ENCODE results near the gene HCRT.
A peak's percentile ranks its signal among the peaks of the same experiment; 100 is the strongest.
"Not testable (repeated sequence)": the region's sequence is repeated elsewhere in the genome, so short reads cannot be mapped to it uniquely, and the experiment has no call there.

HCRT gene

GRCh38 chr17:42184713-42185620, at the start of gene HCRT:
HCRT (minus strand) TSS chr17:42185452; CDS start chr17:42185365, 87 bp downstream.
- DNase-seq = no peak

- no peak for DNase-seq
Observed at GRCh38 chr17:42233994-42234393, 48.7 kb upstream of the HCRT start.

- no peak for DNase-seq
Observed at GRCh38 chr17:42233156-42233555, 47.9 kb upstream of the HCRT start.

GRCh38 chr17:42230225-42230624, 45.0 kb upstream of the HCRT start:
- DNase-seq = no peak

GRCh38 chr17:42227849-42228700, 42.8 kb upstream of the HCRT start:
- DNase-seq = no peak

- no peak for DNase-seq
Observed at GRCh38 chr17:42225646-42226045, 40.4 kb upstream of the HCRT start.

GRCh38 chr17:42224651-42225050, 39.4 kb upstream of the HCRT start:
- DNase-seq = no peak

- peak; percentile 48 for DNase-seq
Observed at GRCh38 chr17:42221886-42222745, 36.9 kb upstream of the HCRT start.

GRCh38 chr17:42219280-42219679, 34.0 kb upstream of the HCRT start:
- not testable (repeated sequence) for DNase-seq

GRCh38 chr17:42214156-42214555, 28.9 kb upstream of the HCRT start:
- DNase-seq = no peak

- DNase-seq = no peak
Observed at GRCh38 chr17:42212382-42212781, 27.1 kb upstream of the HCRT start.

GRCh38 chr17:42211921-42212341, 26.7 kb upstream of the HCRT start:
- not testable (repeated sequence) for DNase-seq

GRCh38 chr17:42210046-42210445, 24.8 kb upstream of the HCRT start:
- DNase-seq = no peak

GRCh38 chr17:42206153-42206612, 20.9 kb upstream of the HCRT start:
- DNase-seq = not testable (repeated sequence)

GRCh38 chr17:42203354-42203753, 18.1 kb upstream of the HCRT start:
- no peak for DNase-seq

GRCh38 chr17:42202696-42203095, 17.4 kb upstream of the HCRT start:
- no peak for DNase-seq

- DNase-seq = no peak
Observed at GRCh38 chr17:42202159-42202558, 16.9 kb upstream of the HCRT start.

- no peak for DNase-seq
Observed at GRCh38 chr17:42201458-42201772, 16.2 kb upstream of the HCRT start.

- DNase-seq = no peak
Observed at GRCh38 chr17:42200706-42201457, 15.6 kb upstream of the HCRT start.

GRCh38 chr17:42199416-42200011, 14.3 kb upstream of the HCRT start:
- no peak for DNase-seq

GRCh38 chr17:42198897-42199296, 13.6 kb upstream of the HCRT start:
- DNase-seq = no peak
